ENCODE results near the gene TPSAB1.

GRCh38 chr16:1258225-1258600 lies 17.7 kb downstream of the TPSAB1 start:
- TF ChIP-seq EZH2 (IDR thresholded peaks at IDR 0.05; ENCODE audit: insufficient read depth, low read length) (no peak), CTCF (IDR thresholded peaks at IDR 0.05; ENCODE audit: insufficient read depth, low read depth, low read length) (no peak)
